Epidermal melanocyte (primary cell): ENCODE measurements around the gene PGGHG.
"Not testable (repeated sequence)": the region's sequence is repeated elsewhere in the genome, so short reads cannot be mapped to it uniquely, and the experiment has no call there.

ENCODE experiments used
- DNase-seq: peaks from one replicate; pipeline ENCODE4 v3.0.0; 2011; ENCODE audit warnings: low spot score; ENCODE audit not compliant: insufficient read length

The PGGHG gene

GRCh38 chr11:313787-314553 lies 25.0 kb downstream of the PGGHG start, which contains the start of gene IFITM1:
IFITM1 (plus strand) TSS chr11:314040; CDS start chr11:314171, 131 bp downstream.
- peak; percentile 77 for DNase-seq

GRCh38 chr11:314554-314875 lies 25.6 kb downstream of the PGGHG start:
- not testable (repeated sequence) for DNase-seq

- no peak for DNase-seq
These were observed 26.1 kb downstream of the PGGHG start for GRCh38 chr11:315051-315481.

- DNase-seq: no peak
These were observed 26.6 kb downstream of the PGGHG start for GRCh38 chr11:315516-315994.

- peak; percentile 13 for DNase-seq
These were observed 27.2 kb downstream of the PGGHG start for GRCh38 chr11:316031-316701.

- DNase-seq: peak; percentile 5
These were observed 28.0 kb downstream of the PGGHG start for GRCh38 chr11:316891-317301.

GRCh38 chr11:317668-318404 lies 28.9 kb downstream of the PGGHG start:
- peak; percentile 13 for DNase-seq

- not testable (repeated sequence) for DNase-seq
These were observed 29.6 kb downstream of the PGGHG start for GRCh38 chr11:318405-319120.

- not testable (repeated sequence) for DNase-seq
These were observed 30.4 kb downstream of the PGGHG start for GRCh38 chr11:319121-319887.

GRCh38 chr11:319888-320273 lies 31.0 kb downstream of the PGGHG start:
- DNase-seq: not testable (repeated sequence)

- DNase-seq: no peak
These were observed 35.2 kb downstream of the PGGHG start for GRCh38 chr11:324156-324555.

- DNase-seq: not testable (repeated sequence)
These were observed 35.9 kb downstream of the PGGHG start for GRCh38 chr11:324593-325517.

- DNase-seq: no peak
These were observed 37.1 kb downstream of the PGGHG start for GRCh38 chr11:325796-326591.

- DNase-seq: no peak
These were observed 37.6 kb downstream of the PGGHG start for GRCh38 chr11:326592-326841.

- no peak for DNase-seq
These were observed 38.1 kb downstream of the PGGHG start for GRCh38 chr11:326842-327580.

- no peak for DNase-seq
These were observed 38.6 kb downstream of the PGGHG start for GRCh38 chr11:327581-327923.

GRCh38 chr11:328012-328411 lies 39.1 kb downstream of the PGGHG start:
- DNase-seq: no peak

- DNase-seq: not testable (repeated sequence)
These were observed 39.7 kb downstream of the PGGHG start for GRCh38 chr11:328516-329100.
